Coronary artery (tissue), 2 donors: ENCODE data around the gene POLR2F.
"Not testable (repeated sequence)": the region's sequence is repeated elsewhere in the genome, so short reads cannot be mapped to it uniquely, and the experiment has no call there.

Experiments
- DNase-seq: peaks from one replicate; pipeline ENCODE4 v3.0.0-alpha.2; 2017; ENCODE audit warnings: low spot score
- H3K27ac ChIP-seq, 2 donors: fragments of 200-600 bp; sonication (generic); one replicate each; pipeline ENCODE4 v1.5.1; 2016 to 2019
- H3K4me3 ChIP-seq: fragments of 200-600 bp; sonication (generic); 2 replicates; pipeline ENCODE4 v1.5.1; 2016; ENCODE audit warnings: mild to moderate bottlenecking, moderate library complexity
- CTCF ChIP-seq: fragments of 200-600 bp; sonication (generic); IDR thresholded peaks from one replicate; pipeline ENCODE4 v1.5.1; 2019; ENCODE audit warnings: antibody characterized with exemption

Gene POLR2F

GRCh38 chr22:37968452-37969251 is 15.2 kb downstream of the POLR2F start:
- Histone ChIP-seq H3K4me3 (no peak overlapping the region), H3K27ac (no peak overlapping the region)
- no peak for TF ChIP-seq CTCF
- no peak for DNase-seq

GRCh38 chr22:37970864-37971263 is 17.4 kb downstream of the POLR2F start:
- H3K4me3 ChIP-seq: no peak overlapping the region
- DNase-seq: no peak
- TF ChIP-seq CTCF: no peak
- H3K27ac ChIP-seq: no peak overlapping the region

- no peak overlapping the region for H3K27ac ChIP-seq
- no peak for DNase-seq
- H3K4me3 ChIP-seq: no peak overlapping the region
Observed at GRCh38 chr22:37971475-37972434, 18.3 kb downstream of the POLR2F start.

DNA sequence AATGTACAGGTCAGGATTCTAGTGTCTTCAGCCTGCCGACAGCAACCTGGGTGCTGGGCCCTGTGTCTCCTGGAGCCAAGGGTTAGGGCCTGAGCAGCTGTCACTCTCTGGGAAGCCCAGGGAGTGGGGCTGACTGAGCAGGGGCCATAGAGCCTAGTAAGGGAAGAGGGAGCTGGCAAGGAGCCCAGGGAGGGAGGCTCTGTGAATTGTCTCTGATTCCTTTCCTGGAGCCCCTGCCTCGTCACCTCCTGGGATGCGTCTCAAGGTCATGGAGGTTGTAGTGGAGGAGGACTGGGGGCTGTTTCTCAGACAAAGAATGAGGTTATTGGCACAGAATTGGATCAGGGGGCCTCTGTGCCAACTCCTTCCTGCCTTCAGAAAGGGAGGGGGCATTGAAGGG is 19.0 kb downstream of the POLR2F start:
- DNase-seq: no peak
- no peak for TF ChIP-seq CTCF
- H3K4me3 ChIP-seq: no peak overlapping the region

More at GRCh38 chr22:37971475-37972434, 18.3 kb downstream of the POLR2F start:
- TF ChIP-seq CTCF: no peak

GRCh38 chr22:37973271-37974170 is 20.0 kb downstream of the POLR2F start:
- no peak for DNase-seq
- no peak overlapping the region for H3K4me3 ChIP-seq
- no peak overlapping the region for H3K27ac ChIP-seq
- TF ChIP-seq CTCF: no peak

More for the DNA sequence above, 19.0 kb downstream of the POLR2F start:
- H3K27ac ChIP-seq: no peak overlapping the region

DNA sequence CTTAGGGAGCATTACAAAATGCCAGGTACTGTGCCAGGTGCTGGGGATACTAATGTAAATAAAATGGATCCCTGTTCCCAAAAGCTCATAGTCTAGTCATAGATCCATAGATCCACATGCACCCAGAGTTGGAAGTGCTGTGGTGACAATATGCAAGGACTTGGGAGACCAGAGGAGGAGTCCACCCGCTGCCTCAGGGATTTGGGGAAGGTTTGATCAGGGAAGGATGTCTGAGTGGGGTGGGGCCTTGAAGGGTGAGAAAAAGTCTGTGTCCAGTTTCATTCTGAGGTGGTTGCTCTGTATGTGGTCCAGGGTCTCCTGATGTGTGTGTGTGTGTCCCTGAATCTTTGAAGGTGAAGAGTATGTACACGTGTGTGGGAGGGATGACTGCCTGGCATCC is 21.7 kb downstream of the POLR2F start:
- H3K4me3 ChIP-seq: no peak overlapping the region
- no peak for DNase-seq
- TF ChIP-seq CTCF: no peak
- H3K27ac ChIP-seq: no peak overlapping the region

- H3K27ac ChIP-seq, DNase-seq, H3K4me3 ChIP-seq: not testable (repeated sequence)
Observed at GRCh38 chr22:37976022-37976421, 22.5 kb downstream of the POLR2F start.
